Thoracic aorta (tissue), 2 donors: ENCODE data around the gene DBN1. TPM values are rescaled to one million over a fixed set of nuclear protein-coding genes. Genes with fewer than 3 reads are reported as not detected.

ENCODE experiments used
- ATAC-seq: fragments of 150-250 bp; one replicate; pipeline ENCODE4 v1.8.0; 2017; ENCODE audit warnings: low read depth; ENCODE audit not compliant: insufficient number of reproducible peaks, low FRiP score
- DNase-seq: peaks from one replicate; pipeline ENCODE4 v3.0.0-alpha.2; 2020; ENCODE audit warnings: low spot score
- H3K27ac ChIP-seq, 2 donors: fragments of 200-600 bp; sonication (generic); 1 replicate in 1 of 2; 2 replicates in 1 of 2; pipeline ENCODE4 v1.5.1; 2016; ENCODE audit warnings: mild to moderate bottlenecking in 2 of 2, moderate library complexity in 2 of 2
- H3K27me3 ChIP-seq: fragments of 200-600 bp; sonication (generic); replicated peaks from 2 replicates; pipeline ENCODE4 v1.6.0; 2016; ENCODE audit warnings: mild to moderate bottlenecking; ENCODE audit not compliant: insufficient read depth
- H3K36me3 ChIP-seq: fragments of 200-600 bp; sonication (generic); one replicate; pipeline ENCODE4 v1.5.1; 2016
- H3K4me1 ChIP-seq, 2 donors: fragments of 200-600 bp; sonication (generic); 1 replicate in 1 of 2; 2 replicates in 1 of 2; pipeline versions ENCODE4 v1.5.1 to v1.6.0; 2016; ENCODE audit warnings: low read depth in 2 of 2, mild to moderate bottlenecking in 1 of 2; ENCODE audit not compliant: control insufficient read depth in 1 of 2
- H3K4me3 ChIP-seq: fragments of 200-600 bp; sonication (generic); 2 replicates; pipeline ENCODE4 v1.5.1; 2016; ENCODE audit warnings: mild to moderate bottlenecking
- H3K9me3 ChIP-seq: fragments of 200-600 bp; sonication (generic); 2 replicates; pipeline ENCODE4 v1.5.1; 2016
- total RNA-seq, 2 donors: library from RNA; depleted of rRNA; stranded (reverse); fragments of >200 nt; gene quantifications; one replicate each; pipeline versions ENCODE4 v1.1.0 to v1.2.3, GENCODE V29; 2016
- TF ChIP-seq, protein P1 (sequence below): fragments of 200-600 bp; sonication (generic); IDR thresholded peaks from one replicate; pipeline ENCODE4 v1.5.1; 2019; ENCODE audit warnings: antibody characterized with exemption

DBN1 gene
- total RNA-seq, 2 donors from 2014 or later, result 91.2 to 132 TPM

- no peaks in the 10 kb centered on the region for H3K9me3 ChIP-seq
- no peaks in the 10 kb centered on the region for H3K27me3 ChIP-seq
- DNase-seq (no peak), ATAC-seq (no peak)
- TF ChIP-seq, protein P1, sequence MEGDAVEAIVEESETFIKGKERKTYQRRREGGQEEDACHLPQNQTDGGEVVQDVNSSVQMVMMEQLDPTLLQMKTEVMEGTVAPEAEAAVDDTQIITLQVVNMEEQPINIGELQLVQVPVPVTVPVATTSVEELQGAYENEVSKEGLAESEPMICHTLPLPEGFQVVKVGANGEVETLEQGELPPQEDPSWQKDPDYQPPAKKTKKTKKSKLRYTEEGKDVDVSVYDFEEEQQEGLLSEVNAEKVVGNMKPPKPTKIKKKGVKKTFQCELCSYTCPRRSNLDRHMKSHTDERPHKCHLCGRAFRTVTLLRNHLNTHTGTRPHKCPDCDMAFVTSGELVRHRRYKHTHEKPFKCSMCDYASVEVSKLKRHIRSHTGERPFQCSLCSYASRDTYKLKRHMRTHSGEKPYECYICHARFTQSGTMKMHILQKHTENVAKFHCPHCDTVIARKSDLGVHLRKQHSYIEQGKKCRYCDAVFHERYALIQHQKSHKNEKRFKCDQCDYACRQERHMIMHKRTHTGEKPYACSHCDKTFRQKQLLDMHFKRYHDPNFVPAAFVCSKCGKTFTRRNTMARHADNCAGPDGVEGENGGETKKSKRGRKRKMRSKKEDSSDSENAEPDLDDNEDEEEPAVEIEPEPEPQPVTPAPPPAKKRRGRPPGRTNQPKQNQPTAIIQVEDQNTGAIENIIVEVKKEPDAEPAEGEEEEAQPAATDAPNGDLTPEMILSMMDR, result no peak
- H3K4me3 ChIP-seq, result peak overlapping the region; percentile 95
- peaks cover 15 to 42% of the 10 kb centered on the region in 2 donors for H3K4me1 ChIP-seq
- H3K27ac ChIP-seq, result peak overlapping the region; percentile 62 to 69
- H3K36me3 ChIP-seq, result peaks cover 3% of the 10 kb centered on the region
These were observed 46.1 kb downstream of the DBN1 start for GRCh38 chr5:177427211-177427822.

GRCh38 chr5:177426566-177427210 is 46.7 kb downstream of the DBN1 start, which contains the start of gene GRK6:
GRK6 (plus strand) TSS chr5:177426676; CDS start chr5:177426846, 170 bp downstream.
- DNase-seq, result no peak
- ATAC-seq, result peak; percentile 12

DNA sequence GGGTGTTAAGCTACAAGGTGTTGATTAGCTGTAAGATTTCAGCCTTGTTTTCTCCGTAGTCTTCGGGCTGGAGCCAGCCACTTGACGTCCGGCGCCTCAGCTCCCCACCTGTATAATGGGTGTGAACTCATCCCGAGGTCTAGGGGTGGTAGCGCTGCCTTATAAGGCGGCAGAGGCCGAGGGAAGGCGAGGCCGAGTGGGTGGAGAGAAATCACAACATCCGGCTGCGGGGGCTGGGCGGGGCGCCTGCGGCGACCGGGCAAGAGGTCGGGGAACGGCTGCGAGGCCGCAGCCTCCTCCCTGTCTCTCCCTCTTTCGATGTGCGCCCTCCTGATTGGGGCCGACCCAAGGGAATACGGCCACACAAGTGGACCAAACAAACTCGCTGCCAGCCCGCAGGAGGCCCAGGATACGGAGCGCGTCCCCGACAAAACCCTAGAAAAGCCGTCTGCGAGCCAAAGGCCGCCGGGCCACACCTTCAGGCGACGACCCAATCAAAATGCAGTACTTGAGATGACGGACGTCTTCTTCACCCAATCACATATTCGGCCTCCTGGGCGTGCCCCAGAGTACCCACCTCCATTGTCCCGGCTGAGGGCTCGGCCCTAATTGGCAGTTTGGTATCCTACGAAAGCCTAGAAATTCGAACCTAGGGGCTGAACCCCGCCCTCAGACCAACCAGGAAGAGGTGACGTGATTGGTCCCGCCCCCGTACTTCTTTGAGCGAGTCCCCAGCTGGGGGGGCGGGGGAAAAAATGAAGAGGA is 47.5 kb downstream of the DBN1 start:
- peak overlapping the region; percentile 87 to 93 for H3K27ac ChIP-seq
- ATAC-seq, result peak; percentile 96
- H3K4me1 ChIP-seq, result peaks cover 15 to 31% of the 10 kb centered on the region in 2 donors
- peaks cover 3% of the 10 kb centered on the region for H3K36me3 ChIP-seq
- peak overlapping the region; percentile 75 for H3K4me3 ChIP-seq
- DNase-seq, result peak; percentile 100
- TF ChIP-seq, protein P1, result no peak
- no peaks in the 10 kb centered on the region for H3K9me3 ChIP-seq
- H3K27me3 ChIP-seq, result no peaks in the 10 kb centered on the region

More at GRCh38 chr5:177426566-177427210, 46.7 kb downstream of the DBN1 start, which contains the start of gene GRK6:
- Histone ChIP-seq H3K4me3 (peak within 1 kb of the TSS; percentile 95), H3K27me3 (no peaks in the 10 kb centered on the region), H3K27ac (peak within 1 kb of the TSS; percentile 87 to 93), H3K9me3 (no peaks in the 10 kb centered on the region), H3K36me3 (peaks cover 3% of the 10 kb centered on the region), H3K4me1 (peaks cover 15 to 35% of the 10 kb centered on the region in 2 donors)
- TF ChIP-seq, protein P1, result no peak

GRCh38 chr5:177425196-177425800 is 48.1 kb downstream of the DBN1 start:
- Histone ChIP-seq H3K27me3 (no peaks in the 10 kb centered on the region), H3K4me1 (peaks cover 15 to 31% of the 10 kb centered on the region in 2 donors), H3K9me3 (no peaks in the 10 kb centered on the region), H3K36me3 (peaks cover under 1% of the 10 kb centered on the region), H3K4me3 (peak overlapping the region; percentile 75), H3K27ac (peak overlapping the region; percentile 87 to 93)
- DNase-seq (no peak), ATAC-seq (no peak)
- TF ChIP-seq, protein P1, result no peak
